Esophagus squamous epithelium (tissue), 4 donors: ENCODE results near the gene STON2.

Source experiments
- POLR2A ChIP-seq, 4 donors: fragments of 450-650 bp; IDR thresholded peaks; one replicate each; pipeline ENCODE4 v1.6.1; 2017; ENCODE audit warnings: antibody characterized with exemption in 4 of 4, mild to moderate bottlenecking in 4 of 4, moderate library complexity in 3 of 4
- TF ChIP-seq, protein P1 (sequence below), 6 experiments: fragments of 450-650 bp in 4 of 6; fragments of 200-600 bp in 2 of 6; sonication (generic) in 2 of 6; IDR thresholded peaks; one replicate each; pipeline ENCODE4 v1.5.1; 2016 to 2019; ENCODE audit warnings: antibody characterized with exemption in 6 of 6, mild to moderate bottlenecking in 4 of 6, moderate library complexity in 4 of 6

DNA sequence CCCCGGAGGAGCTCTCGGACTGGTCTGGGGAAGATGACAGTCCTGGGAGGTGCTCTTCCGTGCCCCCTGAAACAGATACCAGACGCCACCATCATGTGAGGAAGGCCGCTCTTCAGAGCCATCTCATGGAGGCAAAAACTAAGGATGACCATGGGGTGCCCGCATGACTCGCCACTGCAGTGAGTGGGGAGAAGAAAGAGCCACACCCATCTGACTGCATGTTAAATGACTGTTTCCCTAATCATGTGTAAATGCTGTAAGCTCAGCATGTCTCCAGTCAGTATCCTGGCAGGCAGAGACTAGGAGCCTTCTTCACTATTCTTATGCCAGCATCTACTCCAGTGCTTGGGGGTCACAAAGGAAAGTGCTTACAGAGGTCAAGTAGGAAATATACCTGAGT, 4.0 kb downstream of the STON2 start:
- TF ChIP-seq POLR2A (IDR thresholded peaks at IDR 0.05), result no peak
- TF ChIP-seq, protein P1, sequence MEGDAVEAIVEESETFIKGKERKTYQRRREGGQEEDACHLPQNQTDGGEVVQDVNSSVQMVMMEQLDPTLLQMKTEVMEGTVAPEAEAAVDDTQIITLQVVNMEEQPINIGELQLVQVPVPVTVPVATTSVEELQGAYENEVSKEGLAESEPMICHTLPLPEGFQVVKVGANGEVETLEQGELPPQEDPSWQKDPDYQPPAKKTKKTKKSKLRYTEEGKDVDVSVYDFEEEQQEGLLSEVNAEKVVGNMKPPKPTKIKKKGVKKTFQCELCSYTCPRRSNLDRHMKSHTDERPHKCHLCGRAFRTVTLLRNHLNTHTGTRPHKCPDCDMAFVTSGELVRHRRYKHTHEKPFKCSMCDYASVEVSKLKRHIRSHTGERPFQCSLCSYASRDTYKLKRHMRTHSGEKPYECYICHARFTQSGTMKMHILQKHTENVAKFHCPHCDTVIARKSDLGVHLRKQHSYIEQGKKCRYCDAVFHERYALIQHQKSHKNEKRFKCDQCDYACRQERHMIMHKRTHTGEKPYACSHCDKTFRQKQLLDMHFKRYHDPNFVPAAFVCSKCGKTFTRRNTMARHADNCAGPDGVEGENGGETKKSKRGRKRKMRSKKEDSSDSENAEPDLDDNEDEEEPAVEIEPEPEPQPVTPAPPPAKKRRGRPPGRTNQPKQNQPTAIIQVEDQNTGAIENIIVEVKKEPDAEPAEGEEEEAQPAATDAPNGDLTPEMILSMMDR (IDR thresholded peaks at IDR 0.05), result no peak
